HCT116 (cell line): ENCODE results near the gene C5orf52.

Source experiments
- CTCF ChIP-seq, 3 experiments: fragments of 200-600 bp in 1 of 3; sonication (generic) in 1 of 3; IDR thresholded peaks in 2 of 3; conservative IDR thresholded peaks in 1 of 3; 2 replicates each; pipeline ENCODE4 v1.5.1; 2012 to 2017; ENCODE audit warnings: low read depth in 2 of 3, low read length in 2 of 3, antibody characterized with exemption in 1 of 3, borderline replicate concordance in 1 of 3, control low read depth in 1 of 3, mild to moderate bottlenecking in 1 of 3, mixed read lengths in 1 of 3, mixed run types in 1 of 3, moderate library complexity in 1 of 3; ENCODE audit not compliant: insufficient read depth in 1 of 3
- EZH2 ChIP-seq: fragments of 200-600 bp; sonication (generic); IDR thresholded peaks from 2 replicates; pipeline ENCODE4 v1.6.1; 2017; ENCODE audit warnings: antibody characterized with exemption, mixed run types
- POLR2A ChIP-seq: IDR thresholded peaks from 2 replicates; pipeline ENCODE4 v1.7.0; 2011; ENCODE audit warnings: borderline replicate concordance; ENCODE audit not compliant: insufficient read depth, insufficient read length; ENCODE audit errors: extremely low read depth
- POLR2AphosphoS5 ChIP-seq: IDR thresholded peaks from 2 replicates; pipeline ENCODE4 v1.6.1; 2011; ENCODE audit warnings: mild to moderate bottlenecking, low read depth, low read length, moderate library complexity
- RAD21 ChIP-seq: IDR thresholded peaks from 2 replicates; pipeline ENCODE4 v1.6.1; 2012; ENCODE audit warnings: low read depth, mild to moderate bottlenecking
- SP1 ChIP-seq: IDR thresholded peaks from 2 replicates; pipeline ENCODE4 v1.6.1; 2012; ENCODE audit warnings: low read depth

DNA sequence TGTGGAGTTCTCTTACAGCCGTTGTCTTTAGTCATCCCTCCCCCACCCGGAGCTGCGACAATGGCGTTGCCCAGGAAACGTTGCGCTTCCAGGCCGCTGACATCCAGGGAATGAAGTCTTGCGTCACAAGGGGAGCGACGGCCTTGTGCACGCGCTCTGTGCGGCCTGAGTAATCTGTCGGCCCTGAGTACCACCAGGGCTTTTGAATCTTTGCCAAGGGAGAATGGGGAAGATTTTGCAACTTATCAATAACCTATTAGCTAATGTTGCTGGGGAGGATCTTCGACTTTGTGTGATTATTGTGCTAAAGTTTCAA, 19.0 kb upstream of the C5orf52 start, which contains the start of gene SOX30:
- TF ChIP-seq CTCF (IDR thresholded peaks at IDR 0.05 in 2 of 3, conservative IDR thresholded peaks at IDR 0.05 in 1 of 3; ENCODE audit: borderline replicate concordance in 1 of 3, insufficient read depth in 1 of 3, low read depth in 2 of 3, low read length in 2 of 3) (no peak), EZH2 (no peak), POLR2A (no peak), POLR2AphosphoS5 (no peak), SP1 (no peak), RAD21 (no peak)
